SK-N-SH treated with all-trans-retinoic acid at 6 μM for 48 hours (cell line): ENCODE measurements around the gene LATS1.

Experiments
- RARB ChIP-seq: fragments of 250-450 bp; sonication (Bioruptor Pico); IDR thresholded peaks from 2 replicates; pipeline ENCODE4 v1.8.0; 2021; ENCODE audit warnings: mild to moderate bottlenecking, moderate library complexity
- TSHZ2 ChIP-seq: fragments of 250-450 bp; sonication (Bioruptor Pico); IDR thresholded peaks from 2 replicates; pipeline ENCODE4 v1.5.0; 2020; ENCODE audit warnings: mild to moderate bottlenecking, moderate library complexity
- ZNF70 ChIP-seq: fragments of 450-650 bp; formaldehyde crosslinking; IDR thresholded peaks from 2 replicates; pipeline ENCODE4 v1.5.0; 2020; ENCODE audit warnings: mild to moderate bottlenecking, moderate library complexity
- TF ChIP-seq, protein P1 (sequence below): fragments of 250-450 bp; sonication (Bioruptor Pico); IDR thresholded peaks from 2 replicates; pipeline ENCODE4 v1.5.1; 2020; ENCODE audit warnings: low read depth, mild to moderate bottlenecking, moderate library complexity
- TF ChIP-seq, protein P2 (sequence below): fragments of 250-450 bp; sonication (Bioruptor Pico); IDR thresholded peaks from 2 replicates; pipeline ENCODE4 v1.8.0; 2020; ENCODE audit warnings: mild to moderate bottlenecking, moderate library complexity, borderline replicate concordance

DNA sequence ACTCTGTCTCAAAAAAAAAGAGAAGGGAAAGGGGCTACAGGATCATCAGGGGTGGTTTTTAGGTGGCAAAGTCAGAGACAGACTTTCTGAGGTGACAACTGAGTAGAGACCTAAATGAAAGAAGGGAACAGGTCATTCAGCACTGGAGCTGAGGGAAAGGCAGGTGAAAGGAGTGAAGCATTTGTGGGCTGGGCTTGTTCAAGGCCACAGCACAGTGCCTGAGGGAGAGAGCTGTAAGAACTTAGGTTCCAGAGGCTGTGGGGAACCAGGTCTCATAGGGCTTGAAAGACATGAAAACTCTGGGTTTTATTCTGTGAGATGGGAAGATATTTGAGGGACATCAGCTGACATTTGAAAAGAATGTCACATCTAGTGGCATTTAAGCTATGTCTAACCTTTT lies 90.2 kb downstream of the LATS1 start:
- TF ChIP-seq TSHZ2 (CRISPR knock-in tag) (no peak), RARB (CRISPR knock-in tag) (no peak), ZNF70 (CRISPR knock-in tag) (no peak)
- TF ChIP-seq, protein P1, sequence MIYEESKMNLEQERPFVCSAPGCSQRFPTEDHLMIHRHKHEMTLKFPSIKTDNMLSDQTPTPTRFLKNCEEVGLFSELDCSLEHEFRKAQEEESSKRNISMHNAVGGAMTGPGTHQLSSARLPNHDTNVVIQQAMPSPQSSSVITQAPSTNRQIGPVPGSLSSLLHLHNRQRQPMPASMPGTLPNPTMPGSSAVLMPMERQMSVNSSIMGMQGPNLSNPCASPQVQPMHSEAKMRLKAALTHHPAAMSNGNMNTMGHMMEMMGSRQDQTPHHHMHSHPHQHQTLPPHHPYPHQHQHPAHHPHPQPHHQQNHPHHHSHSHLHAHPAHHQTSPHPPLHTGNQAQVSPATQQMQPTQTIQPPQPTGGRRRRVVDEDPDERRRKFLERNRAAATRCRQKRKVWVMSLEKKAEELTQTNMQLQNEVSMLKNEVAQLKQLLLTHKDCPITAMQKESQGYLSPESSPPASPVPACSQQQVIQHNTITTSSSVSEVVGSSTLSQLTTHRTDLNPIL (CRISPR knock-in tag), result no peak
- TF ChIP-seq, protein P2, sequence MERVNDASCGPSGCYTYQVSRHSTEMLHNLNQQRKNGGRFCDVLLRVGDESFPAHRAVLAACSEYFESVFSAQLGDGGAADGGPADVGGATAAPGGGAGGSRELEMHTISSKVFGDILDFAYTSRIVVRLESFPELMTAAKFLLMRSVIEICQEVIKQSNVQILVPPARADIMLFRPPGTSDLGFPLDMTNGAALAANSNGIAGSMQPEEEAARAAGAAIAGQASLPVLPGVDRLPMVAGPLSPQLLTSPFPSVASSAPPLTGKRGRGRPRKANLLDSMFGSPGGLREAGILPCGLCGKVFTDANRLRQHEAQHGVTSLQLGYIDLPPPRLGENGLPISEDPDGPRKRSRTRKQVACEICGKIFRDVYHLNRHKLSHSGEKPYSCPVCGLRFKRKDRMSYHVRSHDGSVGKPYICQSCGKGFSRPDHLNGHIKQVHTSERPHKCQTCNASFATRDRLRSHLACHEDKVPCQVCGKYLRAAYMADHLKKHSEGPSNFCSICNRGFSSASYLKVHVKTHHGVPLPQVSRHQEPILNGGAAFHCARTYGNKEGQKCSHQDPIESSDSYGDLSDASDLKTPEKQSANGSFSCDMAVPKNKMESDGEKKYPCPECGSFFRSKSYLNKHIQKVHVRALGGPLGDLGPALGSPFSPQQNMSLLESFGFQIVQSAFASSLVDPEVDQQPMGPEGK, result no peak
